Neuronal stem cell (in vitro differentiated cells): ENCODE measurements around the gene LMLN.

Source experiments
- DNase-seq: peaks from one replicate; pipeline ENCODE4 v3.0.0-alpha.2; 2013; ENCODE audit warnings: low spot score
- H2AFZ ChIP-seq: one replicate; pipeline ENCODE4 v1.6.1; 2013; ENCODE audit warnings: mild to moderate bottlenecking, low read length, inconsistent platforms
- H2AK5ac ChIP-seq: 2 replicates; pipeline ENCODE4 v1.6.1; 2013; ENCODE audit warnings: low read depth, mild to moderate bottlenecking, inconsistent platforms, low read length, moderate library complexity, mixed read lengths
- H2BK120ac ChIP-seq: 2 replicates; pipeline ENCODE4 v1.6.1; 2013; ENCODE audit warnings: low read depth, mild to moderate bottlenecking, inconsistent platforms, low read length, moderate library complexity, mixed read lengths
- H2BK12ac ChIP-seq: one replicate; pipeline ENCODE4 v1.6.1; 2013; ENCODE audit warnings: low read length, inconsistent platforms
- H2BK15ac ChIP-seq: 2 replicates; pipeline ENCODE4 v1.6.1; 2013; ENCODE audit warnings: mild to moderate bottlenecking, low read length, inconsistent platforms, mixed read lengths
- H2BK5ac ChIP-seq: one replicate; pipeline ENCODE4 v1.6.1; 2013; ENCODE audit warnings: inconsistent platforms, mild to moderate bottlenecking, low read length, moderate library complexity
- H3K14ac ChIP-seq: one replicate; pipeline ENCODE4 v1.6.1; 2013; ENCODE audit warnings: low read length, inconsistent platforms
- H3K18ac ChIP-seq: 2 replicates; pipeline ENCODE4 v1.6.1; 2013; ENCODE audit warnings: low read length, inconsistent platforms
- H3K23ac ChIP-seq: 2 replicates; pipeline ENCODE4 v1.6.1; 2013; ENCODE audit warnings: low read depth, mild to moderate bottlenecking, mixed read lengths, low read length, inconsistent platforms; ENCODE audit not compliant: poor library complexity
- H3K27ac ChIP-seq: replicated peaks from 3 replicates; pipeline ENCODE4 v1.5.1; 2013; ENCODE audit warnings: low read length, inconsistent platforms
- H3K27me3 ChIP-seq, 3 experiments: 2 replicates each; pipeline ENCODE4 v1.6.1; 2013; ENCODE audit warnings: low read length in 3 of 3, mild to moderate bottlenecking in 2 of 3, inconsistent platforms in 1 of 3, low read depth in 1 of 3, mixed read lengths in 1 of 3, moderate library complexity in 1 of 3; ENCODE audit not compliant: control insufficient read depth in 3 of 3, insufficient read depth in 3 of 3
- H3K36me3 ChIP-seq, 2 donors: replicated peaks in 1 of 2; 2 replicates each; pipeline ENCODE4 v1.6.1; 2013; ENCODE audit warnings: low read length in 2 of 2; ENCODE audit not compliant: control insufficient read depth in 2 of 2, insufficient read depth in 2 of 2
- H3K4ac ChIP-seq: 2 replicates; pipeline ENCODE4 v1.6.1; 2013; ENCODE audit warnings: inconsistent platforms, mild to moderate bottlenecking, low read length, moderate library complexity
- H3K4me1 ChIP-seq, 2 donors: 1 replicate in 1 of 2; 2 replicates in 1 of 2; pipeline ENCODE4 v1.6.1; 2013; ENCODE audit warnings: low read length in 2 of 2, low read depth in 1 of 2; ENCODE audit not compliant: control insufficient read depth in 2 of 2, insufficient read depth in 1 of 2
- H3K4me2 ChIP-seq: one replicate; pipeline ENCODE4 v1.6.1; 2013; ENCODE audit warnings: mild to moderate bottlenecking, low read length, inconsistent platforms; ENCODE audit not compliant: insufficient read depth, poor library complexity, severe bottlenecking
- H3K4me3 ChIP-seq, 2 donors: 2 replicates each; pipeline ENCODE4 v1.5.1; 2013; ENCODE audit warnings: low read length in 2 of 2, mild to moderate bottlenecking in 2 of 2, inconsistent platforms in 1 of 2, moderate library complexity in 1 of 2
- H3K79me1 ChIP-seq: one replicate; pipeline ENCODE4 v1.6.1; 2013; ENCODE audit warnings: low read depth, mild to moderate bottlenecking, inconsistent platforms, low read length, moderate library complexity
- H3K9ac ChIP-seq: one replicate; pipeline ENCODE4 v1.6.1; 2013; ENCODE audit warnings: mild to moderate bottlenecking, low read depth, low read length, inconsistent platforms; ENCODE audit not compliant: poor library complexity
- H3K9me3 ChIP-seq, 2 donors: replicated peaks in 1 of 2; 2 replicates each; pipeline versions ENCODE3 to v1.6.1; 2013; ENCODE audit warnings: low read length in 2 of 2, mild to moderate bottlenecking in 2 of 2, inconsistent platforms in 1 of 2, low read depth in 1 of 2, mixed read lengths in 1 of 2, moderate library complexity in 1 of 2; ENCODE audit not compliant: control insufficient read depth in 2 of 2, insufficient read depth in 1 of 2
- H4K8ac ChIP-seq: one replicate; pipeline ENCODE4 v1.6.1; 2013; ENCODE audit warnings: low read depth, mild to moderate bottlenecking, inconsistent platforms, low read length, moderate library complexity
- H4K91ac ChIP-seq: one replicate; pipeline ENCODE4 v1.6.1; 2013; ENCODE audit warnings: low read length, low read depth, mild to moderate bottlenecking, inconsistent platforms; ENCODE audit not compliant: poor library complexity
- WGBS, 2 donors: extraction: QIAGEN DNeasy Blood & Tissue Kit; methylation state at CpG; one replicate each; pipeline ENCODE4 v1.1.7; 2013; ENCODE audit warnings: missing lambda C conversion rate in 2 of 2, mixed read lengths in 1 of 2; ENCODE audit not compliant: insufficient read length in 2 of 2, insufficient replicate concordance in 1 of 2; ENCODE audit errors: extremely low coverage in 2 of 2; 5-methylcytosine and 5-hydroxymethylcytosine counted together

Gene LMLN

GRCh38 chr3:198032039-198032936 lies 72.3 kb downstream of the LMLN start:
- Histone ChIP-seq H3K4me2 (no peak overlapping the region), H3K4ac (no peak overlapping the region), H4K91ac (no peak overlapping the region), H3K79me1 (no peaks in the 10 kb centered on the region), H2BK15ac (no peak overlapping the region), H2BK12ac (no peak overlapping the region), H2AFZ (peak overlapping the region; percentile 6), H2BK120ac (no peak overlapping the region), H3K18ac (no peak overlapping the region), H3K4me3 (no peak overlapping the region), H3K27ac (no peak overlapping the region), H3K36me3 (peaks cover 0 to 3% of the 10 kb centered on the region in 2 donors), H3K27me3 (no peaks in the 10 kb centered on the region), H3K9ac (no peak overlapping the region), H2BK5ac (no peak overlapping the region), H2AK5ac (no peak overlapping the region), H3K9me3 (no peaks in the 10 kb centered on the region), H3K14ac (no peak overlapping the region), H4K8ac (no peak overlapping the region), H3K4me1 (peaks cover 7 to 20% of the 10 kb centered on the region in 2 donors), H3K23ac (no peak overlapping the region)
- no peak for DNase-seq
- WGBS, 2 donors = no CpG with 5 or more reads among the region's 18 CpGs

GRCh38 chr3:198043119-198043518 lies 83.1 kb downstream of the LMLN start:
- Histone ChIP-seq H3K23ac (no peak overlapping the region), H3K18ac (no peak overlapping the region), H3K36me3 (peaks cover 2 to 13% of the 10 kb centered on the region in 2 donors), H3K9ac (no peak overlapping the region), H2BK120ac (no peak overlapping the region), H2AK5ac (no peak overlapping the region), H3K4me3 (no peak overlapping the region), H3K4me2 (no peak overlapping the region), H4K91ac (no peak overlapping the region), H2BK5ac (no peak overlapping the region), H2AFZ (no peak overlapping the region), H3K9me3 (no peaks in the 10 kb centered on the region), H3K4me1 (no peaks in the 10 kb centered on the region), H3K14ac (no peak overlapping the region), H2BK12ac (no peak overlapping the region), H2BK15ac (no peak overlapping the region), H3K79me1 (peaks cover 3% of the 10 kb centered on the region), H3K27me3 (no peaks in the 10 kb centered on the region), H3K4ac (no peak overlapping the region), H3K27ac (no peak overlapping the region), H4K8ac (no peak overlapping the region)
- no peak for DNase-seq
- no CpG with 5 or more reads among the region's 9 CpGs for WGBS, 2 donors

GRCh38 chr3:198046120-198046857 lies 86.3 kb downstream of the LMLN start:
- Histone ChIP-seq H3K14ac (no peak overlapping the region), H4K91ac (no peak overlapping the region), H3K27ac (no peak overlapping the region), H3K9me3 (peaks cover 0 to 3% of the 10 kb centered on the region in 2 donors), H3K4ac (no peak overlapping the region), H3K18ac (peak overlapping the region; percentile 8), H3K9ac (no peak overlapping the region), H3K4me3 (no peak overlapping the region), H3K79me1 (peaks cover 3% of the 10 kb centered on the region), H3K27me3 (no peaks in the 10 kb centered on the region), H3K23ac (no peak overlapping the region), H3K36me3 (no peaks in the 10 kb centered on the region), H2AK5ac (peak overlapping the region; percentile 49), H2BK5ac (no peak overlapping the region), H2BK12ac (no peak overlapping the region), H2BK15ac (no peak overlapping the region), H2AFZ (no peak overlapping the region), H4K8ac (no peak overlapping the region), H3K4me1 (no peaks in the 10 kb centered on the region), H2BK120ac (no peak overlapping the region), H3K4me2 (no peak overlapping the region)
- no CpG with 5 or more reads among the region's 8 CpGs for WGBS, 2 donors
- no peak for DNase-seq

GRCh38 chr3:198048445-198048844 lies 88.4 kb downstream of the LMLN start:
- Histone ChIP-seq H3K9ac (no peak overlapping the region), H2BK120ac (no peak overlapping the region), H3K27me3 (no peaks in the 10 kb centered on the region), H3K4me1 (no peaks in the 10 kb centered on the region), H3K36me3 (no peaks in the 10 kb centered on the region), H2BK5ac (no peak overlapping the region), H3K23ac (no peak overlapping the region), H3K79me1 (peaks cover 3% of the 10 kb centered on the region), H3K18ac (no peak overlapping the region), H2BK15ac (no peak overlapping the region), H2BK12ac (no peak overlapping the region), H3K4me2 (no peak overlapping the region), H2AFZ (no peak overlapping the region), H3K9me3 (peaks cover 2 to 10% of the 10 kb centered on the region in 2 donors), H4K8ac (no peak overlapping the region), H2AK5ac (no peak overlapping the region), H3K4ac (no peak overlapping the region), H3K4me3 (no peak overlapping the region), H4K91ac (no peak overlapping the region), H3K27ac (no peak overlapping the region), H3K14ac (no peak overlapping the region)
- DNase-seq = no peak
